K562 (cell line): Measurements from ENCODE around the gene MMD2. TPM values are rescaled to one million over a fixed set of nuclear protein-coding genes. Genes with fewer than 3 reads are reported as not detected.

ENCODE experiments used
- ATAC-seq: fragments of 200-7000 bp; cut with Tn5 transposase; 3 replicates; pipeline ENCODE4 v1.9.1; 2020; ENCODE audit warnings: moderate library complexity
- BruUV-seq: library from RNA; stranded (reverse); fragments of 400-500 nt; replicated peaks from 2 replicates; lab custom pipeline; 2021; lab: Mats Ljungman, UMichigan
- CTCF ChIA-PET: fragments of 300-600 bp; formaldehyde crosslinking; extraction: SDS; loops from one replicate; lab custom pipeline; 2021; ENCODE audit warnings: low intra/inter-chr PET ratio; lab: Yijun Ruan, JAX
- POLR2A ChIA-PET: fragments of 300-600, 350-650 bp; sonication (Branson Sonifier 250); formaldehyde crosslinking; extraction: SDS; loops from one replicate; lab custom pipeline; 2021; ENCODE audit warnings: antibody characterized with exemption, inconsistent platforms; lab: Yijun Ruan, JAX
- DNase-seq, 4 experiments: peaks; one replicate each; pipeline versions ENCODE4 v3.0.0 to v3.0.0-alpha.2; 2011 to 2018; ENCODE audit warnings: low spot score in 3 of 4, mixed read lengths in 3 of 4; ENCODE audit errors: extremely low read depth in 1 of 4
- FAIRE-seq: peaks from 2 replicates; lab custom pipeline; 2011; peaks lifted over from hg19 to GRCh38; lab: Jason Lieb, UNC
- H2AFZ ChIP-seq: 2 replicates; pipeline ENCODE4 v1.6.0; 2011; ENCODE audit warnings: low read depth, low read length, control low read depth, inconsistent platforms
- H3K27ac ChIP-seq: fragments of 200-600 bp; 3 replicates; pipeline ENCODE4 v1.8.0; 2011; ENCODE audit warnings: low read depth, mild to moderate bottlenecking, control low read depth, inconsistent platforms, low read length, moderate library complexity, mixed read lengths; ENCODE audit errors: extremely low read depth
- H3K27me3 ChIP-seq, 2 experiments: fragments of 300-600 bp in 1 of 2; 2 replicates in 1 of 2; 3 replicates in 1 of 2; pipeline versions ENCODE4 v1.6.0 to v1.8.0; 2011; ENCODE audit warnings: inconsistent platforms in 2 of 2, low read length in 2 of 2, mild to moderate bottlenecking in 1 of 2, mixed read lengths in 1 of 2, moderate library complexity in 1 of 2; ENCODE audit not compliant: control insufficient read depth in 2 of 2, insufficient read depth in 2 of 2
- H3K36me3 ChIP-seq: fragments of 300-600 bp; 3 replicates; pipeline ENCODE4 v1.8.0; 2011; ENCODE audit warnings: mild to moderate bottlenecking, low read length, inconsistent platforms; ENCODE audit not compliant: control insufficient read depth, insufficient read depth
- H3K4me1 ChIP-seq, 2 experiments: fragments of 200-600 bp in 1 of 2; replicated peaks in 1 of 2; 2 replicates in 1 of 2; 3 replicates in 1 of 2; pipeline versions ENCODE4 v1.5.1 to v1.8.0; 2011; ENCODE audit warnings: inconsistent platforms in 2 of 2, low read length in 2 of 2, mild to moderate bottlenecking in 1 of 2, mixed read lengths in 1 of 2, moderate library complexity in 1 of 2; ENCODE audit not compliant: control insufficient read depth in 2 of 2, insufficient read depth in 2 of 2
- H3K4me2 ChIP-seq: 2 replicates; pipeline ENCODE4 v1.6.1; 2011; ENCODE audit warnings: low read length, control low read depth, inconsistent platforms, mixed read lengths; ENCODE audit not compliant: insufficient read depth
- H3K4me3 ChIP-seq: fragments of 200-600 bp; sonication (generic), shearing (Covaris generic); 2 replicates; pipeline ENCODE4 v1.5.1; 2016; ENCODE audit warnings: control low read depth, inconsistent platforms
- H3K79me2 ChIP-seq: fragments of 200-600 bp; 3 replicates; pipeline ENCODE4 v1.8.0; 2011; ENCODE audit warnings: low read length, inconsistent platforms; ENCODE audit not compliant: control insufficient read depth, insufficient read depth
- H3K9ac ChIP-seq, 2 experiments: 2 replicates each; pipeline versions ENCODE4 v1.6.0 to v1.6.1; 2011; ENCODE audit warnings: low read depth in 2 of 2, low read length in 2 of 2, control low read depth in 1 of 2, inconsistent platforms in 1 of 2, mild to moderate bottlenecking in 1 of 2, mixed read lengths in 1 of 2; ENCODE audit not compliant: insufficient read depth in 1 of 2
- H3K9me1 ChIP-seq: one replicate; pipeline ENCODE4 v1.6.0; 2011; ENCODE audit warnings: inconsistent platforms, mild to moderate bottlenecking, low read length, moderate library complexity; ENCODE audit not compliant: control insufficient read depth, insufficient read depth
- H3K9me3 ChIP-seq: replicated peaks from 2 replicates; pipeline ENCODE4 v1.5.1; 2011; ENCODE audit warnings: low read depth, low read length, inconsistent platforms; ENCODE audit not compliant: control insufficient read depth, insufficient read depth
- H4K20me1 ChIP-seq: replicated peaks from 2 replicates; pipeline ENCODE4 v1.6.1; 2011; ENCODE audit warnings: low read length, inconsistent platforms, mixed read lengths; ENCODE audit not compliant: control insufficient read depth, insufficient read depth
- ARHGAP35 ChIP-seq: fragments of 450-650 bp; IDR thresholded peaks from 2 replicates; pipeline ENCODE4 v1.6.1; 2018; ENCODE audit not compliant: partially characterized antibody
- BCOR ChIP-seq: fragments of 450-650 bp; IDR thresholded peaks from 2 replicates; pipeline ENCODE4 v1.6.1; 2016
- E2F3 ChIP-seq: fragments of 250-450 bp; sonication (Bioruptor Pico); IDR thresholded peaks from 2 replicates; pipeline ENCODE4 v1.4.0; 2020; ENCODE audit warnings: mild to moderate bottlenecking
- FOXM1 ChIP-seq, 2 experiments: fragments of 450-650 bp in 1 of 2; sonication (generic) in 1 of 2; formaldehyde crosslinking in 1 of 2; IDR thresholded peaks; 2 replicates each; pipeline versions ENCODE4 v1.6.1 to v1.9.0; 2017 to 2022; ENCODE audit warnings: low read depth in 2 of 2, mild to moderate bottlenecking in 2 of 2, missing genetic modification reagents in 1 of 2, moderate library complexity in 1 of 2
- HNRNPH1 ChIP-seq: fragments of 200-400 bp; formaldehyde crosslinking; optimal IDR thresholded peaks from 2 replicates; pipeline ENCODE3; 2017; ENCODE audit warnings: low read depth, mild to moderate bottlenecking, low read length, moderate library complexity
- KDM1A ChIP-seq, 2 experiments: fragments of 450-650 bp; IDR thresholded peaks; 2 replicates each; pipeline ENCODE4 v1.6.1; 2016; ENCODE audit warnings: mild to moderate bottlenecking in 2 of 2
- MECOM ChIP-seq: fragments of 250-450 bp; sonication (Bioruptor Pico); IDR thresholded peaks from 2 replicates; pipeline ENCODE4 v1.8.0; 2022; ENCODE audit warnings: inconsistent platforms
- NELFE ChIP-seq: IDR thresholded peaks from 2 replicates; pipeline ENCODE4 v1.6.1; 2011; ENCODE audit warnings: mild to moderate bottlenecking; ENCODE audit not compliant: insufficient read depth, insufficient read length
- RBM25 ChIP-seq: fragments of 200-400 bp; formaldehyde crosslinking; IDR thresholded peaks from 2 replicates; pipeline ENCODE4 v1.6.1; 2018; ENCODE audit warnings: low read length, low read depth, moderate library complexity; ENCODE audit not compliant: severe bottlenecking
- YY1 ChIP-seq, 3 experiments: IDR thresholded peaks; 2 replicates each; pipeline ENCODE4 v1.6.1; 2011; ENCODE audit warnings: low read length in 2 of 3, mild to moderate bottlenecking in 2 of 3, moderate library complexity in 2 of 3, borderline replicate concordance in 1 of 3, control low read depth in 1 of 3, low read depth in 1 of 3; ENCODE audit not compliant: insufficient read depth in 3 of 3, insufficient replicate concordance in 2 of 3, control insufficient read depth in 1 of 3, insufficient read length in 1 of 3; ENCODE audit errors: extremely low read depth in 1 of 3
- ZBTB8A ChIP-seq: fragments of 450-650 bp; IDR thresholded peaks from 2 replicates; pipeline ENCODE4 v1.6.1; 2018; ENCODE audit warnings: mild to moderate bottlenecking, moderate library complexity; ENCODE audit not compliant: partially characterized antibody
- ZC3H4 ChIP-seq: sonication (generic); formaldehyde crosslinking; IDR thresholded peaks from 2 replicates; pipeline ENCODE4 v1.9.0; 2021; ENCODE audit warnings: missing genetic modification reagents, borderline replicate concordance
- ZFP36 ChIP-seq: fragments of 150-350 bp; IDR thresholded peaks from 2 replicates; pipeline ENCODE4 v1.6.1; 2018; ENCODE audit warnings: low read length, low read depth; ENCODE audit not compliant: partially characterized antibody
- WGBS: fragments of 100-300 bp; shearing (Covaris generic); methylation state at CpG from one replicate; pipeline ENCODE4 v1.1.6; 2016; ENCODE audit warnings: low coverage, mixed read lengths; ENCODE audit not compliant: insufficient coverage; ENCODE audit errors: missing lambda C conversion rate; 5-methylcytosine and 5-hydroxymethylcytosine counted together
- in situ Hi-C: fragments of 300-500 bp; cut with MboI; formaldehyde crosslinking; loops from 4 replicates; pipeline ENCODE4 v1.15.0; 2018; ENCODE audit warnings: inconsistent platforms, mixed read lengths
- intact Hi-C: fragments of 100-400 bp; cut with micrococcal nuclease; formaldehyde crosslinking; loops from 2 replicates; pipeline ENCODE4 v1.14.2; 2022
- polyA plus RNA-seq, 8 experiments: library from polyadenylated mRNA; depleted of rRNA in 4 of 8; stranded (reverse) in 5 of 8; unstranded in 3 of 8; fragments of >200 nt; fragmentation: Nextera tagmentation in 2 of 8; fragmentation: Illumina TruSeq in 1 of 8; extraction: Ambion mirVana in 2 of 8; extraction: Trizol in 1 of 8; gene quantifications; 2 replicates each; pipeline versions ENCODE4 v1.2.1 to v1.2.3, GENCODE V29; 2011 to 2014; ENCODE audit warnings: inconsistent platforms in 1 of 8, missing spikeins in 1 of 8
- total RNA-seq, 7 experiments: library from RNA; depleted of rRNA in 6 of 7; stranded (reverse); fragments of >200 nt in 6 of 7; fragmentation: Illumina TruSeq in 2 of 7; extraction: Trizol in 2 of 7; gene quantifications; 2 replicates each; pipeline versions ENCODE4 v1.2.1 to v1.2.3, GENCODE V29; 2011 to 2021; ENCODE audit warnings: low replicate concordance in 1 of 7
- TF ChIP-seq, protein P1 (sequence below): fragments of 200-400 bp; formaldehyde crosslinking; IDR thresholded peaks from 2 replicates; pipeline ENCODE4 v1.6.1; 2017; ENCODE audit warnings: mild to moderate bottlenecking, low read depth, low read length, moderate library complexity

MMD2 gene
- total and polyA plus RNA-seq, 9 of the 15 experiments (the other 6 are each of a cell fraction or from before 2014, with no cell fraction given), result not detected

- TF ChIP-seq, protein P1, sequence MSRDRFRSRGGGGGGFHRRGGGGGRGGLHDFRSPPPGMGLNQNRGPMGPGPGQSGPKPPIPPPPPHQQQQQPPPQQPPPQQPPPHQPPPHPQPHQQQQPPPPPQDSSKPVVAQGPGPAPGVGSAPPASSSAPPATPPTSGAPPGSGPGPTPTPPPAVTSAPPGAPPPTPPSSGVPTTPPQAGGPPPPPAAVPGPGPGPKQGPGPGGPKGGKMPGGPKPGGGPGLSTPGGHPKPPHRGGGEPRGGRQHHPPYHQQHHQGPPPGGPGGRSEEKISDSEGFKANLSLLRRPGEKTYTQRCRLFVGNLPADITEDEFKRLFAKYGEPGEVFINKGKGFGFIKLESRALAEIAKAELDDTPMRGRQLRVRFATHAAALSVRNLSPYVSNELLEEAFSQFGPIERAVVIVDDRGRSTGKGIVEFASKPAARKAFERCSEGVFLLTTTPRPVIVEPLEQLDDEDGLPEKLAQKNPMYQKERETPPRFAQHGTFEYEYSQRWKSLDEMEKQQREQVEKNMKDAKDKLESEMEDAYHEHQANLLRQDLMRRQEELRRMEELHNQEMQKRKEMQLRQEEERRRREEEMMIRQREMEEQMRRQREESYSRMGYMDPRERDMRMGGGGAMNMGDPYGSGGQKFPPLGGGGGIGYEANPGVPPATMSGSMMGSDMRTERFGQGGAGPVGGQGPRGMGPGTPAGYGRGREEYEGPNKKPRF, result no peak
- TF ChIP-seq KDM1A (IDR thresholded peaks at IDR 0.05) (no peak), E2F3 (CRISPR knock-in tag) (no peak), HNRNPH1 (no peak), MECOM (CRISPR knock-in tag) (no peak), ZC3H4 (CRISPR knock-in tag) (no peak), ARHGAP35 (no peak), YY1 (IDR thresholded peaks at IDR 0.05; ENCODE audit: borderline replicate concordance in 1 of 3, control insufficient read depth in 1 of 3, extremely low read depth in 1 of 3, insufficient read depth in 3 of 3, insufficient read length in 1 of 3, insufficient replicate concordance in 2 of 3, low read depth in 1 of 3, low read length in 2 of 3) (no peak)
Measured at GRCh38 chr7:4937411-4937810, 21.6 kb downstream of the MMD2 start (continued).

DNA sequence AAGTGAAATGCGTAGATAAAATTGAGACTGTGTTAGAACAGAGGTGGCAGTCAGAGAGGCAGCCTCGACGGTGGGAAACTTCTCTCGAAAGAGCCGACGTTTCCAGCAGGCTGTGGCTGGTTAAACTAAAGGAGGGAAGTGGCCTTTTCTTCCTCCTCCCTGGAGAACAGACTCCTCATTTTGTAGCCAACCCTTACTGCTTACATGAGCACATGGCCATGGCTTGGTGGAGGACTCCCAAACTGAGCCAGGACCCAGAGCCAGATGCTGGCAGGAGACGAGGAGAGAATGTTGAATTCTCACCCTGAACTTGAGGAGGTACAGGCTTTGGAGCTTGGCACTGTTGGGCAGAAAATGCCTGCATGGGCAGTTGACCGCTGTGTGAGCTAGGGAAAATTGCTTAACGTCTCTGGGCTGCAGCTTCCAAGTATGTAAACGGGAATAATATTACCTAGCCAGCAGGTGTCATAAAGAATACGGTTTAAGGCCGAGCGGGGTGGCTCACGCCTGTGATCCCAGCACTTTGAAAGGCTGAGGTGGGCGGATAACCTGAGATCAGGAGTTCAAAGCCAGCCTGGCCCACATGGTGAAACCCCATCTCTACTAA is 24.5 kb downstream of the MMD2 start:
- H3K9me3 ChIP-seq, result no peaks in the 10 kb centered on the region
- CTCF ChIA-PET, result no interaction called here
- intact Hi-C loops, result no loop called here

More for the DNA sequence above, 24.5 kb downstream of the MMD2 start:
- no peaks in the 10 kb centered on the region; a peak in 1 of 5 replicates for H3K4me1 ChIP-seq
- H3K27ac ChIP-seq, result no peak overlapping the region
- H3K4me2 ChIP-seq, result no peak overlapping the region
- no peak overlapping the region for H2AFZ ChIP-seq
- no peak overlapping the region for H3K4me3 ChIP-seq
- WGBS, result 4% methylated on average over 13 of the region's 15 CpGs
- peak; percentile 64 for TF ChIP-seq ZFP36
- TF ChIP-seq NELFE, result no peak
- no peak for TF ChIP-seq FOXM1 (IDR thresholded peaks at IDR 0.05; ENCODE audit: low read depth)
- TF ChIP-seq FOXM1 (CRISPR knock-in tag; IDR thresholded peaks at IDR 0.05; ENCODE audit: low read depth), result no peak
- peak; percentile 82 for TF ChIP-seq RBM25
- no peak for TF ChIP-seq ZBTB8A
- TF ChIP-seq BCOR, result peak; percentile 81
- ATAC-seq, result no peak
- H3K9me1 ChIP-seq, result no peaks in the 10 kb centered on the region
- BruUV-seq, result no TSS peak
- no peak for FAIRE-seq
- H3K9ac ChIP-seq, result no peak overlapping the region
- POLR2A ChIA-PET, result no interaction called here
- in situ Hi-C loops, result no loop called here
- H3K36me3 ChIP-seq, result no peaks in the 10 kb centered on the region
- H3K79me2 ChIP-seq, result no peaks in the 10 kb centered on the region
- H3K27me3 ChIP-seq, result peaks cover 3 to 45% of the 10 kb centered on the region in 2 experiments
- no peaks in the 10 kb centered on the region for H4K20me1 ChIP-seq
- no peak for DNase-seq
